Left renal pelvis (tissue), 4 donors: ENCODE results near the gene IL17RC. TPM values are rescaled to one million over a fixed set of nuclear protein-coding genes. Genes with fewer than 3 reads are reported as not detected.
A peak's percentile ranks its signal among the peaks of the same experiment; 100 is the strongest.
"Not testable (repeated sequence)": the region's sequence is repeated elsewhere in the genome, so short reads cannot be mapped to it uniquely, and the experiment has no call there.

Experiments used
- DNase-seq, 4 donors: peaks; one replicate each; pipeline ENCODE4 v3.0.0-alpha.2; 2013; ENCODE audit warnings: low read depth in 4 of 4, low spot score in 3 of 4
- polyA plus RNA-seq, 4 donors: library from polyadenylated mRNA; unstranded; fragments of 120-200 nt; gene quantifications; one replicate each; pipeline ENCODE4 v1.2.1, GENCODE V29; 2013; ENCODE audit not compliant: insufficient read length in 4 of 4

The IL17RC gene
- polyA plus RNA-seq: 10 to 100 TPM; 39.0 to 44.0 (median 42.5) TPM

- peak in 2 of 4 donors; percentile 66 to 67 for DNase-seq
Observed at GRCh38 chr3:9916734-9917680, at the start of gene IL17RC. TSS of gene IL17RC (plus strand) at chr3:9917098. CDS start at chr3:9917316, 218 bp downstream.

GRCh38 chr3:9867106-9867505 lies 49.8 kb upstream of the IL17RC start:
- no peak for DNase-seq

- no peak for DNase-seq
Observed at GRCh38 chr3:9869955-9870354, 46.9 kb upstream of the IL17RC start.

GRCh38 chr3:9870978-9871377 lies 45.9 kb upstream of the IL17RC start:
- no peak for DNase-seq

GRCh38 chr3:9872067-9872466 lies 44.8 kb upstream of the IL17RC start:
- DNase-seq: not testable (repeated sequence)

- DNase-seq: no peak
Observed at GRCh38 chr3:9875448-9875847, 41.5 kb upstream of the IL17RC start.

- DNase-seq: not testable (repeated sequence)
Observed at GRCh38 chr3:9876255-9876654, 40.6 kb upstream of the IL17RC start.

GRCh38 chr3:9876991-9877390 lies 39.9 kb upstream of the IL17RC start:
- DNase-seq: no peak

- no peak for DNase-seq
Observed at GRCh38 chr3:9878700-9879099, 38.2 kb upstream of the IL17RC start.

GRCh38 chr3:9879830-9880549 lies 36.9 kb upstream of the IL17RC start, which contains the start of gene CIDEC:
TSS of gene CIDEC (minus strand) at chr3:9880253. CDS start at chr3:9878486, 1,767 bp downstream.
- DNase-seq: no peak

- no peak for DNase-seq
Observed at GRCh38 chr3:9881441-9881840, 35.5 kb upstream of the IL17RC start.

- DNase-seq: no peak
Observed at GRCh38 chr3:9883706-9884554, 33.0 kb upstream of the IL17RC start.

GRCh38 chr3:9884555-9885165 lies 32.2 kb upstream of the IL17RC start:
- no peak for DNase-seq

- DNase-seq: no peak
Observed at GRCh38 chr3:9886328-9886727, 30.6 kb upstream of the IL17RC start.

- no peak for DNase-seq
Observed at GRCh38 chr3:9887480-9887879, 29.4 kb upstream of the IL17RC start.

- no peak for DNase-seq
Observed at GRCh38 chr3:9888540-9888939, 28.4 kb upstream of the IL17RC start.

- no peak for DNase-seq
Observed at GRCh38 chr3:9889405-9889804, 27.5 kb upstream of the IL17RC start.

GRCh38 chr3:9890249-9891071 lies 26.4 kb upstream of the IL17RC start, which contains the start of gene JAGN1:
TSS of gene JAGN1 (plus strand) at chr3:9890610. CDS start at chr3:9890723, 113 bp downstream.
- peak; percentile 74 to 83 (median 80) for DNase-seq

GRCh38 chr3:9891072-9891622 lies 25.8 kb upstream of the IL17RC start:
- DNase-seq: no peak
